GM19468 (cell line): ENCODE data around the gene CDC14B.

Experiments
- ATAC-seq: cut with Tn5 transposase; IDR thresholded peaks from one replicate; pipeline ENCODE4 v1.9.1; 2021; ENCODE audit warnings: mild to moderate bottlenecking, moderate library complexity, moderate number of reproducible peaks; ENCODE audit not compliant: unreplicated experiment; ENCODE audit errors: extremely low read depth

The CDC14B gene

GRCh38 chr9:96491079-96491879 is 128.4 kb downstream of the CDC14B start:
- no peak for ATAC-seq

GRCh38 chr9:96490534-96491078 is 129.0 kb downstream of the CDC14B start:
- ATAC-seq, result no peak

- ATAC-seq, result no peak
Observed at GRCh38 chr9:96489482-96489979, 130.1 kb downstream of the CDC14B start.

- no peak for ATAC-seq
Observed at GRCh38 chr9:96487949-96488348, 131.7 kb downstream of the CDC14B start.

- no peak for ATAC-seq
Observed at GRCh38 chr9:96487029-96487396, 132.6 kb downstream of the CDC14B start.

GRCh38 chr9:96486386-96487028 is 133.1 kb downstream of the CDC14B start:
- no peak for ATAC-seq

GRCh38 chr9:96485280-96485679 is 134.4 kb downstream of the CDC14B start:
- no peak for ATAC-seq

GRCh38 chr9:96484521-96484931 is 135.1 kb downstream of the CDC14B start:
- peak; percentile 82 for ATAC-seq

- no peak for ATAC-seq
Observed at GRCh38 chr9:96483733-96484390, 135.8 kb downstream of the CDC14B start.

GRCh38 chr9:96483197-96483596 is 136.4 kb downstream of the CDC14B start:
- no peak for ATAC-seq

- no peak for ATAC-seq
Observed at GRCh38 chr9:96482476-96482875, 137.2 kb downstream of the CDC14B start.

GRCh38 chr9:96480736-96481135 is 138.9 kb downstream of the CDC14B start:
- ATAC-seq, result no peak

GRCh38 chr9:96478829-96479371 is 140.7 kb downstream of the CDC14B start:
- no peak for ATAC-seq

GRCh38 chr9:96476591-96476990 is 143.1 kb downstream of the CDC14B start:
- no peak for ATAC-seq

- ATAC-seq, result no peak
Observed at GRCh38 chr9:96476013-96476412, 143.6 kb downstream of the CDC14B start.

GRCh38 chr9:96467784-96468183 is 151.9 kb downstream of the CDC14B start:
- no peak for ATAC-seq

- no peak for ATAC-seq
Observed at GRCh38 chr9:96464426-96464825, 155.2 kb downstream of the CDC14B start.

- ATAC-seq, result no peak
Observed at GRCh38 chr9:96462541-96462940, 157.1 kb downstream of the CDC14B start.

GRCh38 chr9:96461336-96461735 is 158.3 kb downstream of the CDC14B start:
- ATAC-seq, result no peak

GRCh38 chr9:96460882-96461281 is 158.8 kb downstream of the CDC14B start:
- ATAC-seq, result no peak

GRCh38 chr9:96460470-96460869 is 159.2 kb downstream of the CDC14B start:
- ATAC-seq, result no peak
